Measurements from ENCODE around the gene PRKCD. TPM values are rescaled to one million over a fixed set of nuclear protein-coding genes. Genes with fewer than 3 reads are reported as not detected.

Gene PRKCD
- total and polyA plus RNA-seq, 9 of the 15 experiments (the other 6 are each of a cell fraction or from before 2014, with no cell fraction given) = 2.5 to 19.5 (median 6.1) TPM

GRCh38 chr3:53169832-53170324 is 8.9 kb downstream of the PRKCD start:
- H3K9me3 ChIP-seq (replicated peaks; ENCODE audit: control insufficient read depth, insufficient read depth, low read depth, low read length) = no peaks in the 10 kb centered on the region
- H3K27ac ChIP-seq (ENCODE audit: extremely low read depth, low read depth, low read length) = no peak overlapping the region
- POLR2A ChIA-PET = no interaction called here
- intact Hi-C loops (cut with micrococcal nuclease) = no loop called here
- no peaks in the 10 kb centered on the region; the same call in 2 of the 3 replicates for H3K79me2 ChIP-seq (ENCODE audit: control insufficient read depth, insufficient read depth, low read length)
- in situ Hi-C loops (cut with MboI) = no loop called here
- H3K9me1 ChIP-seq (ENCODE audit: control insufficient read depth, insufficient read depth, low read length) = peaks cover 2% of the 10 kb centered on the region
- CTCF ChIA-PET (ENCODE audit: low intra/inter-chr PET ratio) = no interaction called here
- H2AFZ ChIP-seq (ENCODE audit: low read depth, low read length) = no peak overlapping the region
- ATAC-seq (no peak), DNase-seq (ENCODE audit: extremely low read depth in 1 of 4, low spot score in 3 of 4) (no peak), FAIRE-seq (no peak)
- no peak overlapping the region for H3K4me2 ChIP-seq (ENCODE audit: insufficient read depth, low read length)
- peaks cover 7 to 28% of the 10 kb centered on the region in 2 experiments; a peak in 4 of 5 replicates for H3K4me1 ChIP-seq (replicated peaks in 1 of 2; ENCODE audit: control insufficient read depth in 2 of 2, insufficient read depth in 2 of 2, low read length in 2 of 2)
- peaks cover 6% of the 10 kb centered on the region; the same call in 1 of the 3 replicates for H3K36me3 ChIP-seq (ENCODE audit: control insufficient read depth, insufficient read depth, low read length)
- peaks cover 8% of the 10 kb centered on the region for H4K20me1 ChIP-seq (replicated peaks; ENCODE audit: control insufficient read depth, insufficient read depth, low read length)
- no peak overlapping the region for H3K4me3 ChIP-seq
- BruUV-seq (replicated peaks) = no TSS peak
- no peak overlapping the region for H3K9ac ChIP-seq (ENCODE audit: insufficient read depth in 1 of 2, low read depth in 2 of 2, low read length in 2 of 2)
- H3K27me3 ChIP-seq (ENCODE audit: control insufficient read depth in 2 of 2, insufficient read depth in 2 of 2, low read length in 2 of 2) = no peaks in the 10 kb centered on the region
- WGBS (ENCODE audit: insufficient coverage, low coverage, missing lambda C conversion rate) = 72% methylated on average over 6 of the region's 9 CpGs
- no peak for TF ChIP-seq ZNF639 (CRISPR knock-in tag; conservative IDR thresholded peaks at IDR 0.05 in 1 of 2, IDR thresholded peaks at IDR 0.05 in 1 of 2)
- no peak for TF ChIP-seq PHB (CRISPR knock-in tag; IDR thresholded peaks at IDR 0.05)
